Measurements from ENCODE around the gene SLC24A3. TPM values are rescaled to one million over a fixed set of nuclear protein-coding genes. Genes with fewer than 3 reads are reported as not detected.

The SLC24A3 gene
- total and polyA plus RNA-seq, 2 experiments from 2014 or later = not detected

DNA sequence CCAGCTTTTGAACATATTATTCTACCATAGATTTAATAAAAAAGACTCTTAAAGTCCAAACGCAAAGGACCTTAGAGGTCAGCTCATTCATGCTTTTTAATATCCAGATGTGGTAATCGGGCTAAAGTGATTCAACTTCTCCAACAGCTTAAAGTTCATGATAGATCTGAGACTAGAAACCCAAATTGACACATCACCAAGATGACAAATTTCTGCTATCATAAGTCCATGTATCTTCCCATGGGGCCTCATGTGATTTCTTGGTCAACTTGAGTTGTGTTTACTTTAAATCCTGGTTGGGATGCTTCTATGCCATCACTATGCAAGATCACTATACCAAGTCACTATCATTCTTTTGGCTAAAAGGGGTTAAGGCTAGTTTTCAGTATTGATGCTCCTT lies 56.0 kb downstream of the SLC24A3 start:
- Histone ChIP-seq H3K27ac (no peak overlapping the region), H3F3A (ENCODE audit: insufficient read depth) (no peaks in the 10 kb centered on the region), H3K4me2 (ENCODE audit: unreplicated experiment) (no peak overlapping the region), H3K9ac (no peak overlapping the region), H3K4me3 (no peak overlapping the region), H3K9me2 (ENCODE audit: insufficient read depth) (no peaks in the 10 kb centered on the region), H3K4me1 (ENCODE audit: insufficient read depth) (no peaks in the 10 kb centered on the region), H3K27me3 (replicated peaks; ENCODE audit: insufficient read depth) (no peaks in the 10 kb centered on the region), H3K79me2 (ENCODE audit: insufficient read depth) (no peaks in the 10 kb centered on the region), H3K36me3 (ENCODE audit: low read depth) (no peaks in the 10 kb centered on the region), H3K9me3 (ENCODE audit: low read depth) (no peaks in the 10 kb centered on the region), H2AFZ (no peak overlapping the region), H4K20me1 (ENCODE audit: insufficient read depth) (no peaks in the 10 kb centered on the region)
- TF ChIP-seq EZH2 (IDR thresholded peaks at IDR 0.05; ENCODE audit: insufficient read depth, poor library complexity, severe bottlenecking) (no peak), EZH2phosphoT487 (IDR thresholded peaks at IDR 0.05; ENCODE audit: insufficient read depth, low read depth) (no peak)
- in situ Hi-C loops (cut with MboI) = no loop called here
- 62 to 67% methylated on average over 2 of the region's 2 CpGs for WGBS, 2 experiments (ENCODE audit: low coverage in 1 of 2, low lambda C conversion rate in 2 of 2, missing lambda C conversion rate in 2 of 2)
- DNase-seq = no peak

DNA sequence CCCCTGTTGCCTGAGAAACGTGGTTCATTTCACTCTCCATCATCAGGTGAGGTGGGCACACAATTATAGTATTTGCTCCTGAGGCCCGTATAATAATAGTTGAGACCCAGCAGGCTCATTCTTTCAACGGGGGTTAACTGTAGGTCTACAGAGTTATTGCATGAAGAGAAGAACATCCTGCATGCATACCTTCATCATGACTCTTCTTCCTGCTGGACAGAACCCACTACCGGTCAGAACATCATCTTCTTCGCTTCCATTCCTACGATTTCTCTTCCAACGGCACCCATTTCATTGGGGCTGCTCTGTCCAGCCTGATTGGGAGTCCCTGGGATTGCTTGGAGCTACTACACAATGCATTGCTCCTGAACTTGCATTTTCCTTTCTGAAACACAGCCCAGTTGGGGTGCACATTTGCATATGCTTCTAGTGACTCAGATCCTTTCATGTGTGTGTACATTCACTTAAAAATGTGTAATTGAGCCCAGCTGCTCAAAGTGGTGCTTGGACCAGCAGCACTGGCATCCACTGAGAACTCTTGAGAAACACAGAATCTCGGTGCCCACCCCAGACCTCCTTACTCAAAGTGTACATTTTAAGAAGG lies 57.4 kb downstream of the SLC24A3 start:
- in situ Hi-C loops (cut with MboI) = no loop called here

DNA sequence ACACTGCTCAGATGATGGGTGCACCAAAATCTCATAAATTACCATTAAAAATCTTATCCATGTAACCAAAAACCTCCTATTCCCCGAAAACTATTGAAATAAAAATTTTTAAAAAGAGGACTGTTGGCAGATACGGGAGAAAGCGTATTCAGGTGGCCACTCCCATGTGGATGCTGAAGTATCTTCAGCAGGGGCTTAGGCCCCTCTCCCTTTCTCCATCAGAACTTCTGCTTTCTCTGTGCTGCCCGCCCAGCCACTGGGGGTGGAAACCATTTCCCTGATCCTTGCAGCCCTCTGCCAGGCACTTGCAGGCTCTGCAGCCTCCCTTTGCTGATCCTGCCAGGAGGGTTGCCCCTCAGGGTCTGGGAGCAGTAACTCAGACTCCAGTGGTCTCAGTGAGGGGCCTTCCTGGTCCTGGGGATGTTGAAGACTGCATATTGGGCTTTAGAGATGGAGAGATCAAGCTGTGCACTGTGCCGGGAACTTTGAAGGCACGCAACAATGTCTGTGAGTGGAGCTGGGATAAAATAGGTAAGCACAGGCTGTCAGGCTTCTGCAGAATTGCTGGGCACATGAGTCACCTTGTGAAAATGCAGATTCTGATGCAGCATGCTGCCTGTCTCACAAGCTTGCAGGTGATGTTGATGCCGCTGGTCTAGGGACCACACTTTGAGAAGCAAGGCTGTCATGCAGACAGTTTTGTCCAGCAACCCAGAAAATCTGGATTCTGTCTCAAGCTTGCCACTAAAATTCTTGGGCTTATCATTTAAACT lies 59.6 kb downstream of the SLC24A3 start:
- no peaks in the 10 kb centered on the region for H3K36me3 ChIP-seq (ENCODE audit: low read depth)
- WGBS, 2 experiments (ENCODE audit: low coverage in 1 of 2, low lambda C conversion rate in 2 of 2, missing lambda C conversion rate in 2 of 2) = 81 to 82% methylated on average over 7 of the region's 7 CpGs
- no peak overlapping the region for H3K4me2 ChIP-seq (ENCODE audit: unreplicated experiment)
- no peak for DNase-seq
- no peak overlapping the region for H3K27ac ChIP-seq
- H2AFZ ChIP-seq = no peak overlapping the region
- H3K79me2 ChIP-seq (ENCODE audit: insufficient read depth) = no peaks in the 10 kb centered on the region
- no peaks in the 10 kb centered on the region for H3F3A ChIP-seq (ENCODE audit: insufficient read depth)
- in situ Hi-C loops (cut with MboI) = no loop called here
- no peaks in the 10 kb centered on the region for H3K27me3 ChIP-seq (replicated peaks; ENCODE audit: insufficient read depth)
- TF ChIP-seq EZH2 (IDR thresholded peaks at IDR 0.05; ENCODE audit: insufficient read depth, poor library complexity, severe bottlenecking) = no peak
- H3K9ac ChIP-seq = no peak overlapping the region
- H3K4me1 ChIP-seq (ENCODE audit: insufficient read depth) = no peaks in the 10 kb centered on the region
- no peaks in the 10 kb centered on the region for H3K9me3 ChIP-seq (ENCODE audit: low read depth)
- no peaks in the 10 kb centered on the region for H3K9me2 ChIP-seq (ENCODE audit: insufficient read depth)
- H3K4me3 ChIP-seq = no peak overlapping the region
- H4K20me1 ChIP-seq (ENCODE audit: insufficient read depth) = no peaks in the 10 kb centered on the region

More for the DNA sequence above, 57.4 kb downstream of the SLC24A3 start:
- no peaks in the 10 kb centered on the region for H3K27me3 ChIP-seq (replicated peaks; ENCODE audit: insufficient read depth)
- H3F3A ChIP-seq (ENCODE audit: insufficient read depth) = no peaks in the 10 kb centered on the region
- H3K9me2 ChIP-seq (ENCODE audit: insufficient read depth) = no peaks in the 10 kb centered on the region
- H3K9me3 ChIP-seq (ENCODE audit: low read depth) = no peaks in the 10 kb centered on the region
- H3K9ac ChIP-seq = no peak overlapping the region
- no peak overlapping the region for H3K4me2 ChIP-seq (ENCODE audit: unreplicated experiment)
- H3K4me1 ChIP-seq (ENCODE audit: insufficient read depth) = no peaks in the 10 kb centered on the region
- H4K20me1 ChIP-seq (ENCODE audit: insufficient read depth) = no peaks in the 10 kb centered on the region
- H3K4me3 ChIP-seq = no peak overlapping the region
- H3K36me3 ChIP-seq (ENCODE audit: low read depth) = no peaks in the 10 kb centered on the region
- peak; percentile 49 for DNase-seq
- no peak overlapping the region for H2AFZ ChIP-seq
- 34 to 39% methylated on average over 8 of the region's 8 CpGs for WGBS, 2 experiments (ENCODE audit: low coverage in 1 of 2, low lambda C conversion rate in 2 of 2, missing lambda C conversion rate in 2 of 2)
- no peaks in the 10 kb centered on the region for H3K79me2 ChIP-seq (ENCODE audit: insufficient read depth)
- TF ChIP-seq EZH2 (IDR thresholded peaks at IDR 0.05; ENCODE audit: insufficient read depth, poor library complexity, severe bottlenecking) (no peak), EZH2phosphoT487 (IDR thresholded peaks at IDR 0.05; ENCODE audit: insufficient read depth, low read depth) (no peak)
- H3K27ac ChIP-seq = no peak overlapping the region

DNA sequence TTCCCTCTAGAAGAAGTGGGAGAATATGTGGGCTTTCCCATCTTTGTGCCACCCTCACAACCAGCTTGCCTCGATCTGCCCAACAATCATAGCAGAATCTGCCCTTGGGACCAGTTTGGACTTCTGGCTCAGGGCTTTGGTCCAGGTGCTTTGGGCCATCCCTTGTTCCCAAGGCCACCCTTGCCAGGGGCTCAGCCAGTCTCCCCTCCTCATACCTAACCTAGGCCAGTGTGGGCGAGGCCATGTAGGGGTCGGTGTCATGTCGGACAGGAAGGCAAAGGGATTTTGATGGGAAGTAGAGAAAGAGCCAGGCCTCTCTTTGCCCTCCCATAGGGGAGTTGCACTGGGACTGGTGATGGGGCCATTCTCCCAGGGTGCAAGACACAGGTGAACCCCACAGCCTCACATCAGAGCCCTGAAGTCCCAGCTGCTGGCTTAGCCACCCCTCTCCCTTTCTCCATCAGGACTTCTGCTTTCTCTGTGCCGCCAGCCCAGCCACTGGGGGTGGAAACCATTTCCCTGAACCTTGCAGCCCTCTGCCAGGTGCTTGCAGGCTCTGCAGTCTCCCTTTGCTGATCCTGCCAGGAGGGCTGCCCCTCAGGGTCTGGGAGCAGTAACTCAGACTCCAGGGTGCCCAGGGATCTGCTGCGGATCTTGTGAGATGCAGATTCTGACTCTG lies 60.7 kb downstream of the SLC24A3 start:
- H3F3A ChIP-seq (ENCODE audit: insufficient read depth) = no peaks in the 10 kb centered on the region
- H3K79me2 ChIP-seq (ENCODE audit: insufficient read depth) = no peaks in the 10 kb centered on the region
- 74 to 81% methylated on average over 6 of the region's 6 CpGs for WGBS, 2 experiments (ENCODE audit: low coverage in 1 of 2, low lambda C conversion rate in 2 of 2, missing lambda C conversion rate in 2 of 2)
- no peaks in the 10 kb centered on the region for H3K4me1 ChIP-seq (ENCODE audit: insufficient read depth)
- no peak overlapping the region for H3K4me2 ChIP-seq (ENCODE audit: unreplicated experiment)
- no peak for DNase-seq
- H4K20me1 ChIP-seq (ENCODE audit: insufficient read depth) = no peaks in the 10 kb centered on the region
- in situ Hi-C loops (cut with MboI) = no loop called here
- no peaks in the 10 kb centered on the region for H3K9me3 ChIP-seq (ENCODE audit: low read depth)
- H3K4me3 ChIP-seq = no peak overlapping the region
- no peak overlapping the region for H3K9ac ChIP-seq
- no peaks in the 10 kb centered on the region for H3K27me3 ChIP-seq (replicated peaks; ENCODE audit: insufficient read depth)
- no peak overlapping the region for H3K27ac ChIP-seq
- H2AFZ ChIP-seq = no peak overlapping the region
- TF ChIP-seq EZH2 (IDR thresholded peaks at IDR 0.05; ENCODE audit: insufficient read depth, poor library complexity, severe bottlenecking) (no peak), EZH2phosphoT487 (IDR thresholded peaks at IDR 0.05; ENCODE audit: insufficient read depth, low read depth) (no peak)
- no peaks in the 10 kb centered on the region for H3K9me2 ChIP-seq (ENCODE audit: insufficient read depth)
- H3K36me3 ChIP-seq (ENCODE audit: low read depth) = no peaks in the 10 kb centered on the region
